NCI-H1417 (cell line): ENCODE measurements around the gene MPND.
A peak's percentile ranks its signal among the peaks of the same experiment; 100 is the strongest.
"Not testable (repeated sequence)": the region's sequence is repeated elsewhere in the genome, so short reads cannot be mapped to it uniquely, and the experiment has no call there.

Source experiments
- DNase-seq, 3 experiments: peaks; one replicate each; lab custom pipeline; 2025; lab: John Stamatoyannopoulos, UW

MPND gene

GRCh38 chr19:4319067-4319718, 24.2 kb upstream of the MPND start:
- DNase-seq, result no peak

- no peak for DNase-seq
Measured at GRCh38 chr19:4320419-4320818, 22.9 kb upstream of the MPND start.

GRCh38 chr19:4322942-4323665, 20.3 kb upstream of the MPND start:
- no peak for DNase-seq

- DNase-seq, result no peak
Measured at GRCh38 chr19:4323692-4324091, 19.7 kb upstream of the MPND start.

- no peak for DNase-seq
Measured at GRCh38 chr19:4324228-4324627, 19.1 kb upstream of the MPND start.

GRCh38 chr19:4326215-4326836, 17.0 kb upstream of the MPND start:
- DNase-seq, result no peak

GRCh38 chr19:4326837-4327251, 16.5 kb upstream of the MPND start:
- DNase-seq, result no peak

GRCh38 chr19:4327252-4327876, 16.0 kb upstream of the MPND start:
- peak in 1 of 3 experiments; percentile 62 for DNase-seq

GRCh38 chr19:4327877-4328242, 15.5 kb upstream of the MPND start:
- no peak for DNase-seq

GRCh38 chr19:4328243-4328990, 14.9 kb upstream of the MPND start:
- peak in 1 of 3 experiments; percentile 89 for DNase-seq

- DNase-seq, result not testable (repeated sequence)
Measured at GRCh38 chr19:4328991-4329681, 14.2 kb upstream of the MPND start.

GRCh38 chr19:4329858-4330257, 13.5 kb upstream of the MPND start:
- DNase-seq, result no peak

GRCh38 chr19:4334929-4335570, 8.3 kb upstream of the MPND start:
- DNase-seq, result no peak

GRCh38 chr19:4337906-4338440, 5.4 kb upstream of the MPND start:
- no peak for DNase-seq

- DNase-seq, result peak in 1 of 3 experiments; percentile 22
Measured at GRCh38 chr19:4338441-4339355, 4.7 kb upstream of the MPND start, which contains the start of gene STAP2. Gene STAP2 (minus strand): TSS chr19:4338827. CDS start chr19:4338753, 74 bp downstream.

GRCh38 chr19:4342314-4342614, 1.1 kb upstream of the MPND start:
- no peak for DNase-seq

- DNase-seq, result peak; percentile 99 to 100 (median 99)
Measured at GRCh38 chr19:4342615-4343369, 570 bp upstream of the MPND start.

- DNase-seq, result no peak
Measured at GRCh38 chr19:4345342-4346019, 2.1 kb downstream of the MPND start.
